GM19372 (cell line): ENCODE data around the gene OR6C75.
"Not testable (repeated sequence)": the region's sequence is repeated elsewhere in the genome, so short reads cannot be mapped to it uniquely, and the experiment has no call there.

Source experiments
- ATAC-seq: cut with Tn5 transposase; IDR thresholded peaks from one replicate; pipeline ENCODE4 v1.9.1; 2021; ENCODE audit warnings: mild to moderate bottlenecking, low read depth, moderate library complexity; ENCODE audit not compliant: unreplicated experiment

OR6C75 gene

GRCh38 chr12:55362675-55363074 lies at the start of gene OR6C75:
OR6C75 (plus strand) TSS chr12:55362975; CDS start chr12:55365111, 2,136 bp downstream.
- ATAC-seq = no peak

GRCh38 chr12:55314043-55314442 lies 48.7 kb upstream of the OR6C75 start, which contains the start of gene OR6C1:
OR6C1 (plus strand) TSS chr12:55314343; CDS start chr12:55320600, 6,257 bp downstream.
- no peak for ATAC-seq

DNA sequence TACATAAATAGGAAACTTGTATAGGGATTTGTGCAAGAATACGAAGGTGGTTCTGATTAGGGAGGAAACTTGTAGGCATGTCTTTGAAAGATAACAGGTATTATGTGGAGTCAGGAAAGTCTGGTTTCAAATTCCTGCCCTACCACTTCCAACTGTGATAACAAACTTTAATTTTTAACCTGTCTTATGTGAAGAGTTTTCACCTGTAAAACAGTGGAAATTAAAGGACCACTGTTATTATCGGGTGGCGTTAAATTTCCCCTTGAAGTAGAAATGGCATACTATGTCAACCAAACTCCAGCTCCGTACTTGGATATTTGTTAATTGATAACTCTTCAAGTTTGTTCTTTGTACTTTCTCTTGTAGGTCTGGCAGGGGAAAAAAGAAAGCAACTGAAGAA lies 42.6 kb upstream of the OR6C75 start:
- no peak for ATAC-seq

- not testable (repeated sequence) for ATAC-seq
Measured at GRCh38 chr12:55325801-55326200, 37.0 kb upstream of the OR6C75 start.

GRCh38 chr12:55330446-55330845 lies 32.3 kb upstream of the OR6C75 start, which contains the start of gene OR6C3:
OR6C3 (plus strand) TSS chr12:55330746; CDS start chr12:55331701, 955 bp downstream.
- no peak for ATAC-seq

DNA sequence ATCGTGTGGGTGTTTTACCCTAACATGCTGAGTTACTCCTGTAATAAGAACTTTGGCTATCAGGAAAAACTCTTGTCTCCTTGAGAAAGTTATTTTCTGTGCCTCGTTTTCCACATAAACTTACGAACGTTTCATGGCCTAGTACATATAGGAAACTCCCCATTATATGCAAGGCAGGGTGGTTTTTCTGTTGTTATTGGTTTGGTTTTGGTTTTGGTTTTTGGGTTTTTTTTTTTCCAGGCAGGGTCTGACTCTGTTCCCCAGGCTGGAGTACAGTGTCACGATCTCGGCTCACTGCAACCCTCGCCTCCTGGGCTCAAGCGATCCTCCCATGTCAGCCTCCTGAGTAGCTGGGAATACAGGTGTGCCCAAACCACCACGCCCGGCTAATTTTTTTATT lies 26.8 kb upstream of the OR6C75 start:
- no peak for ATAC-seq

GRCh38 chr12:55355338-55355737 lies 7.4 kb upstream of the OR6C75 start:
- ATAC-seq = not testable (repeated sequence)

- no peak for ATAC-seq
Measured at GRCh38 chr12:55365086-55365485, 2.3 kb downstream of the OR6C75 start.

DNA sequence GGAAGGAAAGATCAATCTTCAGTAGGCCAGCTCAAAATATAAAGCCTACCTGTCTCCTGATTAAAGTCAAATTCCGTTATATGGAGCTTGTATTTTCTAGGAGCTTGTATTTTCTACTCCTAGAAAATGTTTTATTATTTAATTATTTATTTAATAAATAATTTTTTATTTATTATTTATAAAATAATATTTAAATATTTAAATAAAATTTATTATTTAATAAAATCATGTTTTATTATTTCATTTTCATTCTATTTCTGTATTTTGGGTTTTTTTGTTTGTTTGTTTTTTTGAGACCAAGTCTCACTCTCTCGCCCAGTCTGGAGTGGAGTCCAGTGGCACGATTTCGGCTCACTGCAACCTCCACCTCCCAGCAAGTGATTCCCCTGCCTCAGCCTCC lies 9.7 kb downstream of the OR6C75 start:
- ATAC-seq = no peak

DNA sequence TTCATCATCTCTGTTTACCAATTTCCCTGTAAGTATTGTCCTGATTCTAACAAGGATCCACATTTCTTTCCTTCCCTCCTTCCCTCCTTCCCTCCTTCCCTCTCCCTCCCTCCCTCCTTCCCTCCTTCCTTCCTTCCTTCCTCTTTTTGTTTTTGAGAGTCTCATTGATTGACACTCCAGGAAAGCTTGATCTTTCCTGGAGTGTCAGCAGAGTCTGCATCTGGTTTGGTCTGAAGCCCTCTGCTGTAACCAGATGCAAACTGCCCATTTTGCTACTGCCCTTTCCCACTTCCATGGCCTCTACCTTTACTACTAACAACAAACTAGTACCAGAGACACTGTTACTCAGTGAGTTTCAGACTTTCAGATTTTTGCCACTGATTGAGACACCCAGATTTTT lies 23.1 kb downstream of the OR6C75 start:
- no peak for ATAC-seq

DNA sequence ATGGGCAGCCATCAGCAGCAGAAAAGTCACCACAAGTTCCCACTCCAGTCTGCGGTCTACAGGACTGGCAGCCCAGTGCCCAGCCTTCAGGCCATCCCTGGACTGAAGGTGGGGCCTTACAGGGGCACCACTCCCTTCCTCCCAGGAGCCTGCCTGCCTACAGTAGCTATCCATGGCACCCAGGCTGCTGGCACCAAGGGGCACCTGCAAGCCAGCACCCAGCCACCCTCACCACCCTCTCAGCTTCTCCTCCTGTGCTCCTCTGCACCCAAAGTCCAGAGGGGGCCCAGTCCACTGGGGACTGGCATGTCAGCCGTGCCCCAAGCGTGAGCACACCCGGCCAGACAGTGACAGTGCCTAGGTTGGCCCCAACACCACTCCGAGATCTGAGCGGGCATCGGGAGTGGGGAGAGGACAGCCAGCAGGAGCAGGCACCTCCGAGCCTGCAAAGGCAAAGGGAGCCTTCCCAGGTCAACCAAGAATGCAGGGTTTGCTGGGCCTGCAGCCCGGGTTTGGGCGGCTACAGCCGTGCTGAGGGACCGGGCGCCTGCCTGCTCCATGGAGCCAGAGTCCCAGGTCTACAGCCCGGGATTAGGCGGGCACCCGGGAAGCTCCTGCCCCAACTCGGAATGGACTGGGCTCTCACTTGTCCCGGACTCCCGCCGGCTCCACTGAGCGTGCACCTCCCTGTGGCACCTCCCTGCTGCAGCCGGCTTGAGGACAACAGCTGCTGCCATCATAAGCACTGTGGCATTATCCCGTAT lies 29.4 kb downstream of the OR6C75 start:
- no peak for ATAC-seq

DNA sequence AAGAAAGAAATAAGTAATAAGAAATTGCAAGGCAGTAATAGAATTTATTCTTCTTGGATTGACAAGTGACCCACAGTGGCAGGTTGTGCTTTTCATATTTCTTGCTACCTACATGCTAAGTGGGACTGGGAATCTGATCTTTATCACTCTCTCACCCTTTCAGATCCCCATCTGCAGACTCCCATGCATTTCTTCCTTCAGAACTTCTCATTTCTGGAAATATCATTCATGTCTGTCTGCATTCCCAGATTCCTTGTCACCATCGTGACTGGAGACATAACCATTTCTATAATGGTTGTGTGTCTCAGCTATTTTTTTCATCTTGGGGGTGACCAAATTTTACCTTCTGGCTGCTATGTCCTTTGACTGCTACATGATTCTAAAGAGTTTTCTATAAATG lies 33.6 kb downstream of the OR6C75 start:
- no peak for ATAC-seq

GRCh38 chr12:55400229-55400628 lies 37.5 kb downstream of the OR6C75 start, which contains the start of gene OR6C65:
OR6C65 (plus strand) TSS chr12:55400529; CDS start chr12:55400529, 0 bp downstream.
- no peak for ATAC-seq

DNA sequence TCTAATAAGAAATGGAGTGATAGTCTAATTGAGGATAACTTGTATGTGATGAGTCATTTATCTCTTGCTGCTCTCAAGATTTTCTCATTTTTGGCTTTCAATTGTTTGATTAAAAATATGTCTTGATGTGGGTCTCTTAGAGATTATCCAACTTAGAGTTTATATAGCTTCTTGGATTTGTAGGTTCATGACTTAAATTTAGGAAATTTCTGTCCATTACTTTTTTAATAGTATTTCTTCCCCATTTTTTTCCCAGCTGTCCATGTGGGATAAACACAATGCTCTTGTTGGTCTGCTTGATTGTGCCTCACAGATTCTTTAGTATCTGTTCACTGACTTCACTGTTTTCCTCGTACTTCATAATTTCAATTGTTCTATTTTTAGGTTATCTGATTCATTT lies 45.1 kb downstream of the OR6C75 start:
- no peak for ATAC-seq

GRCh38 chr12:55409133-55409532 lies 46.4 kb downstream of the OR6C75 start:
- ATAC-seq = not testable (repeated sequence)

DNA sequence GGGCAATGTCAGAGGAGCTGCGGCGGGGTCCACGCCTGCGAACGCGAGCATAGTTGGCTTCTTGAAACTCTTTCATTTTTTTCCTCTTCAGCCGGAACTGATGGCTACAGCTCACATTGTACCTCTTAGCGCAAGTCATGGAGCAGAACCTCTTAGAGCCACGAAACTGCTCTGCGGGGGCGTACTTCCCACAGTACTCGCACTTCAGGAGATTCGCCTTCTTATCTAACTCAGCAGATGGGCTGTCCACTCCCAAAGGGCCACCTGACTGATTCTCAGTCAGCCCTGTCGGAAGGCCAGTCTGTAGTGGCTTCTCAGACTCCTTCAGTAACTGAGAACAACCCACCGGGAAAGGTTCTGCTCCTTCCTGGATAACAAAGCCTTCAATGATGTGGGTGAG lies 49.4 kb downstream of the OR6C75 start:
- not testable (repeated sequence) for ATAC-seq

DNA sequence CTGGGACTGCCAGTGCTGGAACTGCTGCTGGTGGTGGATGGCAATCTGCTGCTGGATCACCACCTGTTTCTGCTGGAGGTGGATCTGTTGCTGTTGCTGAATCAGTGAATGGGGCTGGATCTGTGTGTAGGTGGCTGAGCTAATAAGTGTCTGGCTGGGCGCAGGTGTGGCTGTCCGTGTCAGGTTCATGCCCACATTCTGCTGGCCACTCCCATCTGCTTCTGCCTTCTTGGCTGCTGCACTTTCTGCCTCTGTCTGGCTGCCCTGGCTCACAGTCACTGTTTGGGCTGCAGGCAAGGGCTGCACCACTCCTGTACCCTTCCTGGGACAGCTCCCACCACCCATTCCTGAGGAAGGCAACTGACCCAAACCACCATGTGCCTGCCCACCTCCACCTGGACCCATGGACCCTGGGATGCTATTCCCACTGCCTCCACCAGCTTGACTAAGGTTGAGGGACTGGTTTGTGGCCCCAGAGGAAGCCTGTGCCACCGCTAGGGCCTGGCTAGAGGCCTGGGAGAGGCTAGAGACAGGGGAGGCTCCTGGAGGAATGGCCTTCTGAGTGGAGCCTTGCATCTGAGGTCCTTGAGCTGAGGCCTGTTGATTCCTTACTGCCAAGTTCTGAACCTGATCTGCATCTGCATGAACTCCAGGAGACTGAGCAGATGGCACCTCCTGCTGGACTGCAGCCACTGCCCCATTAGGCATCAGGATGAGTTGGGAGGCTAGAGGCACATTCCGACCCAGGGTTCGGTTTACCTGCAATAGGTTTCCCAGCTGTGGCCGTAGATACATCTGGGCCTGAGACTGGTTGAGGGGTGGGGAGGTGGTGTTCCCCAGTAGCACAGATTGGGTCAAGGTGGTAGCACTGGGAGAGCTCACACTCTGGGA lies 51.0 kb downstream of the OR6C75 start:
- not testable (repeated sequence) for ATAC-seq

- ATAC-seq = not testable (repeated sequence)
Measured at GRCh38 chr12:55414396-55414823, 51.6 kb downstream of the OR6C75 start.

DNA sequence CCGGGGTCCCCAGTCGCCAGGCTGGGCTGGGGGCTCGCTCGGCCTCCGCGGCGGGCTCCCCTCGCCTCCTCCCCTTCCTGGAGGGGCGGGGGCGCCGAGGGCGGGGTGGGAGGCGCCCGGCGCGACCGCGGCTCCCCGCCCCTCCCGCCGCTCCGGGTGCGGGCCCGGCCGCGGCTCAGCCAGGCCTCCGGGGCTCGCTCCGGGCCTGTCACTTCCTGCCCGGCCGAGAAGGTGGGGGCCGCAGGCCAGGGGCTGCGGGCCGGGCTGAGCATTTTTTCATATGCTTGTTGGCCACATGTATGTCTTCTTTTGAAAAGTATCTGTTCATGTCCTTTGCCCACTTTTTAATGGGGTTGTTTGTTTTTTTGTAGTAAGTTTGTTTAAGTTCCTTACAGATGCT lies 52.1 kb downstream of the OR6C75 start:
- ATAC-seq = not testable (repeated sequence)

DNA sequence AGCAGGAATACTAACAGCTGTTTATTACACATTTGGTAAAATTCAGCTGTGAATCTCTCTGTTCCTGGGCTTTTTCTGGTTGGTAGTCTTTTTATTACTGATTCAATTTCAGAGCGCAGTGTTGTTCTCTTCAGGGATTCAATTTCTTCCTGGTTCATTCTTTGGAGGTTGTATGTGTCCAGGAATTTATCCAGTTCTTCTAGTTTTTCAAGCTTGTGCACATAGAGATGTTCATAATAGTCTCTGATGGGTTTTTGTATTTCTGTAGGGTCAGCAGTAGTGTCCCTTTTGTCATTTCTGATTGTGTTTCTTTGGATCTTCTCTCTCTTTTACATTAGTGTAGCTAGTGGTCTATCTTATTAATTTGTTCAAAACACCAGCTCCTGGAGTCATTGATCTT lies 54.2 kb downstream of the OR6C75 start:
- no peak for ATAC-seq
